ENCODE measurements around the gene KIFAP3.

The KIFAP3 gene

DNA sequence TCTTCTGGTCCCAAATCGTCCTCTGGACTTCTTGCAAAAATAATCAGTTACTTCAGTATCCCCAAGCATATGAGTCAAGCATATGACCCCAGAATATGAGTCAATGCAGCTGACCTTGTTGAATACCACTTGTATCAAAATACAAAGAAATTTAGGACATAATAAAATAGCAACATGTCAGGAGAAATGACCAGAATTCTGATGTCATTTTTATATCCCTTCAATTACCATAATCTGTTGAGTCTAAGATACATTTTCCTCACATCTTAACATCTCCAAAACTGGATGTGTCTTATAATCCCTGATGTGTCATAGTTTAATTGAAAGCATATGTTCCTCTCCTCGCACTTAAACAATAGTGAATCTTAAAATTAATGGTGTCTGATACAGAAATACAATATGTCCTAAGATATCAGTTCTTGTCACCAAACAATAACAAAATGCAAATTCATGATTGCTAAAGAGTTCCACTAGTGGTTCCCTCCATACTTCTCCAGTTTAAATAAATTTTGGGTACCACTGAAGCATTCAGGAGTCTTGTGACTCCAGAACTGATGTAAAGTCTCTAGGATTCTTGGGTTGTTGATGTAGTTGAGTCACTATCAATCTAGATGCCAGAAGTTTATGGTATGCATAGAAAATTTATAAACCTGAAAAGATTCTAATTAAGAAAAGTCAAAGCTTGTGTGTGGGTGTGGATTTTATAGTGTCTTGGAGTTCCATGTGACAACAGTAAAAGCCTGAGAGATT, 41.8 kb downstream of the KIFAP3 start:
- no peak overlapping the region for H3K4me3 ChIP-seq (ENCODE audit: insufficient read length, low read depth)
- no peaks in the 10 kb centered on the region for H3K4me1 ChIP-seq (ENCODE audit: insufficient read depth, insufficient read length)
- peaks cover 4% of the 10 kb centered on the region; the same call in 1 of the 2 replicates for H3K9me3 ChIP-seq (ENCODE audit: insufficient read depth, low read length)
- H3K36me3 ChIP-seq (ENCODE audit: insufficient read depth, insufficient read length, low read length): no peaks in the 10 kb centered on the region
- TF ChIP-seq YY1 (IDR thresholded peaks at IDR 0.05; ENCODE audit: insufficient read depth, insufficient read length): no peak
- H3K27me3 ChIP-seq (ENCODE audit: insufficient read depth, insufficient read length): no peaks in the 10 kb centered on the region
- DNase-seq (ENCODE audit: low read depth, low spot score): no peak
- no peak overlapping the region for H3K9ac ChIP-seq (ENCODE audit: insufficient read length, low read depth)

- no peak for TF ChIP-seq YY1 (IDR thresholded peaks at IDR 0.05; ENCODE audit: insufficient read depth, insufficient read length)
- TF ChIP-seq SUZ12 (IDR thresholded peaks at IDR 0.05; ENCODE audit: extremely low read depth, insufficient read depth, insufficient read length): no peak
- no peak for TF ChIP-seq ZNF274 (IDR thresholded peaks at IDR 0.05; ENCODE audit: low read depth, low read length)
- no peak overlapping the region for H3K9ac ChIP-seq (ENCODE audit: insufficient read length, low read depth)
- peaks cover 9% of the 10 kb centered on the region; the same call in 1 of the 2 replicates for H3K9me3 ChIP-seq (ENCODE audit: insufficient read depth, low read length)
- no peaks in the 10 kb centered on the region for H3K27me3 ChIP-seq (ENCODE audit: insufficient read depth, insufficient read length)
- H3K4me1 ChIP-seq (ENCODE audit: insufficient read depth, insufficient read length): no peaks in the 10 kb centered on the region
- DNase-seq (ENCODE audit: low read depth, low spot score): no peak
- no peak overlapping the region for H3K4me3 ChIP-seq (ENCODE audit: insufficient read length, low read depth)
- H3K36me3 ChIP-seq (ENCODE audit: insufficient read depth, insufficient read length, low read length): no peaks in the 10 kb centered on the region
Observed at GRCh38 chr1:170030212-170030611, 44.3 kb downstream of the KIFAP3 start.

DNA sequence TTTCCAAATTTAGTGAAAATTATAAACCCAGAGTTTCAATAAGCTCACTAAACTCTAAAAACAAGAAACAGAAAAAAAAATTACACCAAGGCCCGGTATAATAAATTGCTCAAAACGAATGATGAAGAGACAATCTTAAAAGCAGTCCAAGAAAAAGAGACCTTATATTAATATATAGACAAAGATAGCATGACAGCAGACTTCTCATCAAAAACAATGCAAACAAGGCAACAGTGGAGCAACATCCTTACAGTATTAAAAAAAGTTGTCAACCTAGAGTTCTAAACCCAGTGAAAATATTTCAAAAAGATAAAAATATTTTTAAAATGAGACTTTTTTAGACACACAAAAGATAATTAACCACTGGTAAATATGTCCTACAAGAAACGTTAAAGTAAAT, 46.7 kb downstream of the KIFAP3 start:
- peaks cover 9% of the 10 kb centered on the region; the same call in 1 of the 2 replicates for H3K9me3 ChIP-seq (ENCODE audit: insufficient read depth, low read length)
- TF ChIP-seq ZNF274 (IDR thresholded peaks at IDR 0.05; ENCODE audit: low read depth, low read length): no peak
- no peak for TF ChIP-seq YY1 (IDR thresholded peaks at IDR 0.05; ENCODE audit: insufficient read depth, insufficient read length)
- TF ChIP-seq SUZ12 (IDR thresholded peaks at IDR 0.05; ENCODE audit: extremely low read depth, insufficient read depth, insufficient read length): no peak
- no peaks in the 10 kb centered on the region for H3K36me3 ChIP-seq (ENCODE audit: insufficient read depth, insufficient read length, low read length)
- no peaks in the 10 kb centered on the region for H3K4me1 ChIP-seq (ENCODE audit: insufficient read depth, insufficient read length)
- H3K4me3 ChIP-seq (ENCODE audit: insufficient read length, low read depth): no peak overlapping the region
- no peak overlapping the region for H3K9ac ChIP-seq (ENCODE audit: insufficient read length, low read depth)
- DNase-seq (ENCODE audit: low read depth, low spot score): no peak
- no peaks in the 10 kb centered on the region for H3K27me3 ChIP-seq (ENCODE audit: insufficient read depth, insufficient read length)

GRCh38 chr1:170020859-170021258, 53.6 kb downstream of the KIFAP3 start:
- Histone ChIP-seq H3K9me3 (ENCODE audit: insufficient read depth, low read length) (no peaks in the 10 kb centered on the region), H3K9ac (ENCODE audit: insufficient read length, low read depth) (no peak overlapping the region), H3K4me3 (ENCODE audit: insufficient read length, low read depth) (no peak overlapping the region), H3K27me3 (ENCODE audit: insufficient read depth, insufficient read length) (no peaks in the 10 kb centered on the region), H3K36me3 (ENCODE audit: insufficient read depth, insufficient read length, low read length) (peaks cover 5% of the 10 kb centered on the region), H3K4me1 (ENCODE audit: insufficient read depth, insufficient read length) (no peaks in the 10 kb centered on the region)
- no peak for DNase-seq (ENCODE audit: low read depth, low spot score)
- TF ChIP-seq YY1 (IDR thresholded peaks at IDR 0.05; ENCODE audit: insufficient read depth, insufficient read length) (no peak), SUZ12 (IDR thresholded peaks at IDR 0.05; ENCODE audit: extremely low read depth, insufficient read depth, insufficient read length) (no peak), ZNF274 (IDR thresholded peaks at IDR 0.05; ENCODE audit: low read depth, low read length) (no peak)

GRCh38 chr1:170017478-170017877, 57.0 kb downstream of the KIFAP3 start:
- H3K36me3 ChIP-seq (ENCODE audit: insufficient read depth, insufficient read length, low read length): peaks cover 5% of the 10 kb centered on the region
- no peak for DNase-seq (ENCODE audit: low read depth, low spot score)
- H3K4me1 ChIP-seq (ENCODE audit: insufficient read depth, insufficient read length): no peaks in the 10 kb centered on the region
- no peak overlapping the region for H3K4me3 ChIP-seq (ENCODE audit: insufficient read length, low read depth)
- H3K9ac ChIP-seq (ENCODE audit: insufficient read length, low read depth): no peak overlapping the region
- no peaks in the 10 kb centered on the region for H3K9me3 ChIP-seq (ENCODE audit: insufficient read depth, low read length)
- TF ChIP-seq SUZ12 (IDR thresholded peaks at IDR 0.05; ENCODE audit: extremely low read depth, insufficient read depth, insufficient read length): no peak
- no peak for TF ChIP-seq YY1 (IDR thresholded peaks at IDR 0.05; ENCODE audit: insufficient read depth, insufficient read length)
- no peak for TF ChIP-seq ZNF274 (IDR thresholded peaks at IDR 0.05; ENCODE audit: low read depth, low read length)
- no peaks in the 10 kb centered on the region for H3K27me3 ChIP-seq (ENCODE audit: insufficient read depth, insufficient read length)

GRCh38 chr1:170012920-170013319, 61.6 kb downstream of the KIFAP3 start:
- Histone ChIP-seq H3K9me3 (ENCODE audit: insufficient read depth, low read length) (no peaks in the 10 kb centered on the region), H3K4me3 (ENCODE audit: insufficient read length, low read depth) (no peak overlapping the region), H3K27me3 (ENCODE audit: insufficient read depth, insufficient read length) (no peaks in the 10 kb centered on the region), H3K4me1 (ENCODE audit: insufficient read depth, insufficient read length) (no peaks in the 10 kb centered on the region), H3K9ac (ENCODE audit: insufficient read length, low read depth) (no peak overlapping the region), H3K36me3 (ENCODE audit: insufficient read depth, insufficient read length, low read length) (peaks cover 5% of the 10 kb centered on the region)
- TF ChIP-seq SUZ12 (IDR thresholded peaks at IDR 0.05; ENCODE audit: extremely low read depth, insufficient read depth, insufficient read length) (no peak), YY1 (IDR thresholded peaks at IDR 0.05; ENCODE audit: insufficient read depth, insufficient read length) (no peak), ZNF274 (IDR thresholded peaks at IDR 0.05; ENCODE audit: low read depth, low read length) (no peak)
- no peak for DNase-seq (ENCODE audit: low read depth, low spot score)

DNA sequence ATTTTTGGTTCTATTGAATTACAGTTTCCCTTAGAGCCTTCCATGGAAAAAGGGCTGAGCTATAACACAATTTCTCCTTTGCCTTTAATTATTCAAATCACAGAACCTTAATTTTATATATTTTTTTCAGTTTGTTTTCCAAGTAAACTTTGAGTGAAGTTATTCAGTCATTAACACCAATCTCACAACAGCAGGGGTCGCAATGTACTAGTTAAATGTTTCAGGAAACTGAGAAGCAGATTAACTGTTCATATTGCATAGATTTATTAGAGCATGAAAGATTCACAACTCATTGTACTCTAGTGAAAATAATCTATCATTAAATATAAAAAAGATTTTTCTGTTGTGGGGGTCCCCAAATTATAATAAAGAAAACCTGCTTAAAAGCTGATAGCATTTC, 64.1 kb downstream of the KIFAP3 start:
- peak; percentile 15 for DNase-seq (ENCODE audit: low read depth, low spot score)
- no peaks in the 10 kb centered on the region for H3K27me3 ChIP-seq (ENCODE audit: insufficient read depth, insufficient read length)
- no peaks in the 10 kb centered on the region for H3K4me1 ChIP-seq (ENCODE audit: insufficient read depth, insufficient read length)

More for the DNA sequence above, 64.1 kb downstream of the KIFAP3 start:
- Histone ChIP-seq H3K4me3 (ENCODE audit: insufficient read length, low read depth) (no peak overlapping the region), H3K9ac (ENCODE audit: insufficient read length, low read depth) (no peak overlapping the region), H3K9me3 (ENCODE audit: insufficient read depth, low read length) (no peaks in the 10 kb centered on the region), H3K36me3 (ENCODE audit: insufficient read depth, insufficient read length, low read length) (no peaks in the 10 kb centered on the region)
- no peak for TF ChIP-seq ZNF274 (IDR thresholded peaks at IDR 0.05; ENCODE audit: low read depth, low read length)
- no peak for TF ChIP-seq SUZ12 (IDR thresholded peaks at IDR 0.05; ENCODE audit: extremely low read depth, insufficient read depth, insufficient read length)
- TF ChIP-seq YY1 (IDR thresholded peaks at IDR 0.05; ENCODE audit: insufficient read depth, insufficient read length): no peak

All from NT2/D1 (cell line).